ENCODE data around the gene GPR84. TPM values are rescaled to one million over a fixed set of nuclear protein-coding genes. Genes with fewer than 3 reads are reported as not detected.
"Not testable (repeated sequence)": the region's sequence is repeated elsewhere in the genome, so short reads cannot be mapped to it uniquely, and the experiment has no call there.

Gene GPR84
- total RNA-seq, 2 donors from 2014 or later = 0.24 to 2.2 TPM

- Mint-ChIP-seq H3K4me1 (peaks cover 16% of the 10 kb centered on the region), H3K36me3 (ENCODE audit: low read depth) (no peaks in the 10 kb centered on the region), H3K27me3 (no peaks in the 10 kb centered on the region), H3K4me3 (no peak overlapping the region), H3K27ac (no peak overlapping the region), H3K9me3 (no peaks in the 10 kb centered on the region)
- peak; percentile 96 for ATAC-seq (replicated peaks)
Observed at GRCh38 chr12:54358945-54359761, 5.1 kb downstream of the GPR84 start.

- no peaks in the 10 kb centered on the region for H3K9me3 Mint-ChIP-seq
- H3K27me3 Mint-ChIP-seq = no peaks in the 10 kb centered on the region
- no peak for ATAC-seq (replicated peaks)
- H3K27ac Mint-ChIP-seq = no peak overlapping the region
- no peak overlapping the region for H3K4me3 Mint-ChIP-seq
- no peaks in the 10 kb centered on the region for H3K36me3 Mint-ChIP-seq (ENCODE audit: low read depth)
- peaks cover 8% of the 10 kb centered on the region for H3K4me1 Mint-ChIP-seq
Observed at GRCh38 chr12:54358191-54358944, 5.9 kb downstream of the GPR84 start.

DNA sequence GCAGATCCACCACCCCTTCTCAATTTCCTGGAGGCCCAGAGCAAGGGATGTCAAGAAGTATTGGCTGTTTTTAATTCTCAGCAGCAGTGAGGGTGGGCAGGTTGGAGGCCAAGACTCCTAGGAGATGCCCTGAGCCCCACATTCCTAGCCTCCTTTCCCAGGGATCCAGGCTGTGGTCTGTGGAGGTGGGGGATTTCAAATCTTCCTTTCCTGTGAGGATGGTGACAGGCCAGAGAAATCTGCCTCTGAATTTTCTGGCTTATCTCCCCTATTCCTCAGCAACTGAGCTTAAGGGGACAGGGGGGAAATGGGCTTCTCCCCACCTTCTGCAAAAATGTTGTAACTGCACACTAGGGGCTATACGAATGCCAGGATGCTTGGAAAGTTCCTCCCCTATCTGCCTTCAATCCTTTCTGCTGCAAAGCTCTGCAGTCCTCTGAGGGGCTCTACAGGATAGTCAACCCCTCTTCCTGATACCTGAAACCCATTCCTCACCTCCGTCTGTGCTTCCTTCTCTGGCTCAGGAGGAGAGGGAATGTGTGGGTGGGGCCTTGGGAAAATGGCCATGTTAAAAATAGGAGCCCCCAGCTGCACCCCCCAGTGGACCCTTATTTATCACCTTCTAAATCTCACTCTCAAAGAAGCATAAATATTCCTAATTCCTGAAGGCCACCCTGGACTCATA, 6.6 kb downstream of the GPR84 start:
- Mint-ChIP-seq H3K36me3 (ENCODE audit: low read depth) (no peaks in the 10 kb centered on the region), H3K4me3 (no peak overlapping the region), H3K27me3 (no peaks in the 10 kb centered on the region)

DNA sequence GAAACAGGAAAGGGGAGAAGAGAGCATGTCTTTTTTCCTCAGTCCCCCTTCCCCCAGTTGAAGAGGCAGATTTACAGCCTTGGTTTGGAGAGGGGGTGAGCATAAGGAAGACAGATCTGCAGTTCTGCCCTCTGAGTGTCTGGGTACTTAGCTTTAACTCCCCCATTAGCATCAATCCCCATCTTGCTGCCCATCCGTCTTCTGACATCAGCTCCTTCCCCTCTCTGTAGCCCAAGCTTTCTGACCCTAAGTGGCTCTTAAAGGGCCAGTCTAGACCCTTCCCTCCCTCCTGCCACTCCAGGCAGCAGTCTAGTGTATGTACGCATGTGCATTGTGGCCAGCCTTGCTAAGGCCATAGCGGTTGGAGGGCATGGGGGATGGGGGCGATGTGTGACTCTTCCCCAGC, 7.3 kb downstream of the GPR84 start:
- peaks cover 5% of the 10 kb centered on the region for H3K36me3 Mint-ChIP-seq (ENCODE audit: low read depth)
- peaks cover 9% of the 10 kb centered on the region for H3K4me1 Mint-ChIP-seq
- no peak for ATAC-seq (replicated peaks)
- H3K9me3 Mint-ChIP-seq = no peaks in the 10 kb centered on the region
- no peak overlapping the region for H3K4me3 Mint-ChIP-seq
- H3K27me3 Mint-ChIP-seq = no peaks in the 10 kb centered on the region
- peak overlapping the region; percentile 66 for H3K27ac Mint-ChIP-seq

More for the DNA sequence above, 6.6 kb downstream of the GPR84 start:
- Mint-ChIP-seq H3K4me1 (peaks cover 5% of the 10 kb centered on the region), H3K9me3 (no peaks in the 10 kb centered on the region), H3K27ac (peak overlapping the region; percentile 40)
- no peak for ATAC-seq (replicated peaks)

DNA sequence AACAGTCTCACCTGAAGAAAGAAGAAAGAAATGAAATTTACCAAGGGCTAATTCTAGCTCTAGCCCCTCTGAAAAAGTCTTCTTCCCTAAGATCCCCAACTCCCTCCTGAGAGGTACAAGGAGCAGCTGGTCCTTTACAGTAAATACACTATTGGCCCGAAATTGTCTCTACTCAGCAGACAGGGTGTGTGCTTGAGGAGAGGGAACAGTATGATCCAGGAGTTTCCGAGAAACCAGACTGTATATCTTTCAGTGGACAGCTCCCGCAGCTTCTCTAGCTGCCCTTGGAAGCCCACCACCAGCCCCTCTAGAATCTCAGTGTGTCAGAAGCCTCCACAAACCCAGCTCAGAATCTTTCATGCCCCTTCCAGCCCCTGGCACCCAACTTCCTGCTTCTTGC, 8.1 kb downstream of the GPR84 start:
- Mint-ChIP-seq H3K9me3 (no peaks in the 10 kb centered on the region), H3K36me3 (ENCODE audit: low read depth) (peaks cover 12% of the 10 kb centered on the region), H3K4me3 (no peak overlapping the region), H3K27ac (peak overlapping the region; percentile 66), H3K4me1 (peaks cover 12% of the 10 kb centered on the region), H3K27me3 (no peaks in the 10 kb centered on the region)
- no peak for ATAC-seq (replicated peaks)

DNA sequence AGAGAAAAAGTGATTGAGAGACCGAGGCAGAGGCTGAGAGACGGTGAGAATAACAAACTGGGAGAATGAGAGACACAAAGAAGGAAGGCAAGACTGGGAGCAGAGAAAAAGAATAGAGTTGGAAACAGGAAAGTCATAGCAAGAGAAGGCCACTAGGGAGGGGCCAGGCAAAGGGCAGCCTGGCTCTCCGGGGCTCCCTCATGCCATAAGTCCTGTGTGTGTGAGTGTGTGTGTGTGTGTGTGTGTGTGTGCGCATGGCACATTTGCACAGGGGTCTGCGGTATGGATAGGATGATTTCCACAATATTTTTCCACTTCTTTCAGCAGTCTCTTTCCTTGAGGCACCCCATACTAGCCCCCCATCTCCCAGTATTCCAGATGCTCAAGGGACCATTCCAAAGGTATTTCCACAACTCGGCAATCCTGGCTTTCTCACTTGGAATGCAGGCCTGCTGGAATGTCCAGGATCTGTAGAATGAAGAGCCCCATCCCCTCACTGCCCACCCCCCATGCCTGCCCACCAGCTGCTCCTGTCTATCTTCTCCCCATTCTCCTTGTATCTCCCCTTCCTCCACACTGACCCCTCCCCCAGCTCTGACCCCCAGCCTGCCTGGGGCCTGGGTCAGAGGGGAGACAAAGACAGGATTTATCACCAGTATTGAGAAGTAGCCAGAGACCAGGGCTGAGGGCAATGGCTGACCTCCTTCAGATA, 9.0 kb downstream of the GPR84 start:
- Mint-ChIP-seq H3K36me3 (ENCODE audit: low read depth) (peaks cover 22% of the 10 kb centered on the region), H3K27ac (peak overlapping the region; percentile 39), H3K4me1 (peaks cover 10% of the 10 kb centered on the region), H3K4me3 (no peak overlapping the region), H3K9me3 (no peaks in the 10 kb centered on the region), H3K27me3 (no peaks in the 10 kb centered on the region)
- no peak for ATAC-seq (replicated peaks)

- not testable (repeated sequence) for H3K27me3 Mint-ChIP-seq; H3K4me3 Mint-ChIP-seq; H3K27ac Mint-ChIP-seq; H3K9me3 Mint-ChIP-seq; ATAC-seq (replicated peaks)
- H3K4me1 Mint-ChIP-seq = peaks cover 11% of the 10 kb centered on the region
- peaks cover 32% of the 10 kb centered on the region for H3K36me3 Mint-ChIP-seq (ENCODE audit: low read depth)
Observed at GRCh38 chr12:54354271-54354670, 10.0 kb downstream of the GPR84 start.

DNA sequence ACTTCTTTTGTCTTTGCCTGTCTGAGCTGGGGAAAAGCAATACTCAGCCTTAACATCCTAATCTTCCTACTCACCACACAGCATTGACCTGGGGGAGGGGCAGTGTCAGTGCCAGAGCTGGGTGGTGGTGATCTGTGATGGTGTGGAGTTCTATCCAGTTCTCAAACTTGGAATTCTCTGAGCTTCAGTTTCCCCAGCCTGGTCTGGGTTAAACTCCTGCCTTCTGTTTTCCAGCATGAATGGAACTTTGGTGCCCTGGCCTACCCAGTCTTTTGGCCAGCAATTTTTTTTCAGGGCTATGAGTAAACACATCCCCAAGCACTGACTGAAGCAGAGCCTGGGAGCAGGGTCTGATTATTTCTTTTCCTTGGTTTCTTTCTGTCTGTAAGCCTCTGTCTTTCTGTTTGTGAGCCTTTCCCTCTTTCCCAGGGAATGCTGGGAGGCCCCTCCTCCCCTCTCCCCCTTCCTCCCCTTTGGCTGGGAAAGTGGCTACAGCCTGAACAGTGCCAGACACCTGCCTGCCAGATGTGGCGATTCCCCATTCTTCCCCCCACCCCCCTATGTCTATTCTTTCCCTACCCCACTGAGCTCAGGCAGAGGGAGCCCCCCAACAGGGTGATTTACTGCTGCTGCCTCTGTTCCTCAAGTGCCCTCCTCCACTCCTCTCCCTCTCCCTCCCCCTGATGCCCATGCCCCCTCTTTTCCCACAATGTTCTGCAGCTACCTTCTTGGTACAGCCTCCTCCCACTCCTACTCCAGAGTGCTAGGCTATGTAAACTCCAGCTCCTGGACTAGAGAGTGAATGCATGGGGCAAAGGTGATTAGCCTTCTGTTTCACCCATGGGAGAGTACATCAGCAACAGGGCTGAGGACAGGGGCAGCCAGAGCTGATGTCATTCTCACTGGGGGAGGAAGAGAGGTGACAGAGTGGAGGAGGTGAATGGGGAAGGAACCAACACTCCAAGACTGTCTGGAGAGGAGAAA, 11.1 kb downstream of the GPR84 start:
- Mint-ChIP-seq H3K4me1 (peaks cover 11% of the 10 kb centered on the region), H3K9me3 (no peaks in the 10 kb centered on the region), H3K27me3 (no peaks in the 10 kb centered on the region), H3K4me3 (peak overlapping the region; percentile 72), H3K36me3 (ENCODE audit: low read depth) (peaks cover 41% of the 10 kb centered on the region), H3K27ac (peak overlapping the region; percentile 65)
- ATAC-seq (replicated peaks) = no peak

DNA sequence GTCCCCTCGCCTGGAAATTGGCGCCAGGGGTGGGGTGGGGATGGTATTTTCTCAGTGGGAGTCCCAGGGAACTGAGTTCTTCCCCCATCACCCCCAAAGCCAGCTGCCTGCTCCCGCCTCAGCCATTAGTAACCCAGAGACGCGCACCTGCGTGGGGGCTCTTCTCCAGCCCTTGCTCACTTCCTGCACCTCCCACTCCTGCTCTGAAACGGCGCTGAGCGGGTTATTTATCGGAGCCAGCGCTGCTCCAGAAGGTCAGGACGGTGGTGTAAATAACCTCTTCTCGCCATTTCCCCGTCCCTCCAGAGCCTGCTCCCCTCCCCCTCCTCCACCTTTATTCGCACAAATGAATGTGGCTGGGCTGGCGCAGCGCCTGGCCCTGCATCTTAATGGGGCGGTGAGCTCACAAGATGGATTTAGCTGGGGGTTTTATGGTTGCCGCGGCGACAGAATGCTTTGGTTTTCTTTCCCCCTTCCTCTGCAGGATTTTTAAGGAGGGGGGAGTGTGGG, 12.2 kb downstream of the GPR84 start:
- no peaks in the 10 kb centered on the region for H3K27me3 Mint-ChIP-seq
- peak overlapping the region; percentile 72 for H3K4me3 Mint-ChIP-seq
- no peaks in the 10 kb centered on the region for H3K9me3 Mint-ChIP-seq
- H3K27ac Mint-ChIP-seq = peak overlapping the region; percentile 65
- ATAC-seq (replicated peaks) = peak; percentile 89
- H3K36me3 Mint-ChIP-seq (ENCODE audit: low read depth) = peaks cover 52% of the 10 kb centered on the region
- peaks cover 11% of the 10 kb centered on the region for H3K4me1 Mint-ChIP-seq

- Mint-ChIP-seq H3K4me3 (peak overlapping the region; percentile 72), H3K9me3 (no peaks in the 10 kb centered on the region), H3K27ac (peak overlapping the region; percentile 79), H3K27me3 (no peaks in the 10 kb centered on the region), H3K36me3 (ENCODE audit: low read depth) (peaks cover 59% of the 10 kb centered on the region), H3K4me1 (peaks cover 11% of the 10 kb centered on the region)
- no peak for ATAC-seq (replicated peaks)
Observed at GRCh38 chr12:54351341-54351740, 12.9 kb downstream of the GPR84 start.

- Mint-ChIP-seq H3K4me3 (no peak overlapping the region), H3K27me3 (no peaks in the 10 kb centered on the region), H3K27ac (peak overlapping the region; percentile 79), H3K36me3 (ENCODE audit: low read depth) (peaks cover 65% of the 10 kb centered on the region), H3K4me1 (peaks cover 11% of the 10 kb centered on the region), H3K9me3 (no peaks in the 10 kb centered on the region)
- no peak for ATAC-seq (replicated peaks)
Observed at GRCh38 chr12:54350743-54351142, 13.5 kb downstream of the GPR84 start.

- peaks cover 76% of the 10 kb centered on the region for H3K36me3 Mint-ChIP-seq (ENCODE audit: low read depth)
- H3K4me1 Mint-ChIP-seq = peaks cover 11% of the 10 kb centered on the region
- ATAC-seq (replicated peaks) = no peak
- no peaks in the 10 kb centered on the region for H3K9me3 Mint-ChIP-seq
- H3K27ac Mint-ChIP-seq = no peak overlapping the region
- no peaks in the 10 kb centered on the region for H3K27me3 Mint-ChIP-seq
- no peak overlapping the region for H3K4me3 Mint-ChIP-seq
Observed at GRCh38 chr12:54349679-54350078, 14.6 kb downstream of the GPR84 start.

DNA sequence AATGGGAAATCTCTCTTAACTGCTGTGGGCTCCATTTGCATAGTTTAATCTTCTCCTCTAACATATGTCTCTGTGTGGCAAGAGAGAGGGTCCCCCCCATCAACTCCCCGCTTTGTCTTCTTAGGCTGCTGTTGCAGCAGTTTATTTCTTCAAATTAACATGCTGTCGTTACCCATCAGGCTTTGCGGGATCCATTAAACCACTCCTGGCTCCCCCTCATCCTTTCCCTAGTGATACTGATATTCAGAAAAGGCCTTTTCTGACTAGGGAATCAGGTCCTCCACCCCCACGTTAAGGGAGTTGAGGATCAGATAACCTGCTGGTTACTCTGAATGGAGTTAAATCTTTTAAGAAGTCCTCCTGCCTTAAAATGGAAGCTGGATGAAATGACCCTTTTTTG, 15.2 kb downstream of the GPR84 start:
- H3K4me1 Mint-ChIP-seq = peaks cover 11% of the 10 kb centered on the region
- H3K27ac Mint-ChIP-seq = no peak overlapping the region
- H3K27me3 Mint-ChIP-seq = no peaks in the 10 kb centered on the region
- ATAC-seq (replicated peaks) = no peak
- H3K9me3 Mint-ChIP-seq = no peaks in the 10 kb centered on the region
- H3K36me3 Mint-ChIP-seq (ENCODE audit: low read depth) = peaks cover 79% of the 10 kb centered on the region
- H3K4me3 Mint-ChIP-seq = no peak overlapping the region
